IPS-15b (cell line): Measurements from ENCODE around the gene PLD5.
"Not testable (repeated sequence)": the region's sequence is repeated elsewhere in the genome, so short reads cannot be mapped to it uniquely, and the experiment has no call there.

Source experiments
- H3K27me3 ChIP-seq: one replicate; pipeline ENCODE4 v1.6.1; 2013; ENCODE audit warnings: low read length; ENCODE audit not compliant: control insufficient read depth, insufficient read depth
- H3K36me3 ChIP-seq: one replicate; pipeline ENCODE4 v1.6.1; 2013; ENCODE audit warnings: low read length; ENCODE audit not compliant: control insufficient read depth, insufficient read depth
- H3K4me1 ChIP-seq: one replicate; pipeline ENCODE4 v1.6.1; 2013; ENCODE audit warnings: mild to moderate bottlenecking, low read length; ENCODE audit not compliant: control insufficient read depth, insufficient read depth
- H3K4me3 ChIP-seq: one replicate; pipeline ENCODE4 v1.5.1; 2013; ENCODE audit warnings: low read depth, low read length
- H3K9ac ChIP-seq: one replicate; pipeline ENCODE4 v1.6.1; 2013; ENCODE audit warnings: low read depth, mild to moderate bottlenecking, low read length
- H3K9me3 ChIP-seq: one replicate; pipeline ENCODE4 v1.6.1; 2013; ENCODE audit warnings: mild to moderate bottlenecking, low read length; ENCODE audit not compliant: control insufficient read depth, insufficient read depth

PLD5 gene

DNA sequence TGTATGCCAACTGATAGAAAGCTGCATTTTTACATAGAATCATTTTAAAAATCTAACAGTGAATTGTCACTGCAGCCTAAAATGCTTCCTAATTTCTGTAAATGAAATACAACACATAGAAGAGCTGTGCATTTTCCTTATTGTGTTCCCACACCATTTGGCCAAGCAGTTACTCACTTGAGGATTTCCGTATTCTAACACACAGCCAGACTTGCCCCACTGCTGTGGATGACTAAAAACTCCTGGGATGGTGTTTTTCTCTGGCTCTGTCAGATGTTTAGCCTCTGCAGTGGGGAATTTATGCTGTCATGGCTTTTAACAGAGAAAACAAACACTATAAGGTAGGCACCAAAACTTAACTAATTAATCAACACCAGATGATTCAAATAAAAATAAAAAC is 209.6 kb downstream of the PLD5 start:
- H3K4me1 ChIP-seq, H3K9ac ChIP-seq, H3K4me3 ChIP-seq, H3K27me3 ChIP-seq, H3K9me3 ChIP-seq, H3K36me3 ChIP-seq: not testable (repeated sequence)

DNA sequence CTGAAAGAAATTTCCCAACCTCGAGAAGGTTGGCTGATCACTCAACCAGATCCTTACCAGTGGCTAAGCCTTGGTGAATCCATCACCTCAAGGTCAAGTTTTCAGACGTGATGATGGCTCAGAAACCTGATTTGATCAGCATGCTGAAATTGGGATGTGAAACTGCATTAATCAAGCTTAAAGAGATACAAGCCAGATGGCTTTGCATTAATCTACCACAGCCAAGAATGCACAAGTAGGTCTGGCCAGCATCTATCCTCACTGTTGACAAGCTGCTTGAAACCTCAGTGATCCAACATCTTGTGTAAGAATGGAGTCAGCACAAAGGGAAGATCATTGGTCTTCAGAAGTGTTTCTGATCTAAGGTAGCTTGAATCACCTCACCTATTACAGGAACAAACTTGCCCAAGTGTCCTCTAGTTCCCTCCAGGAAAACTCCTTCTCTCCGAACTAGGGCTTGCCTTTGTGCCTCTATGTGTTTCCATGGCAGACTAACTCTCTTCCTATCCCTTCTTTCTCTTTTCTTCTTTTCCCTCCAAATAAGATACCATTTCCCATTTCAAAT is 210.3 kb downstream of the PLD5 start:
- not testable (repeated sequence) for H3K27me3 ChIP-seq, H3K9me3 ChIP-seq, H3K4me1 ChIP-seq, H3K36me3 ChIP-seq, H3K4me3 ChIP-seq, H3K9ac ChIP-seq

DNA sequence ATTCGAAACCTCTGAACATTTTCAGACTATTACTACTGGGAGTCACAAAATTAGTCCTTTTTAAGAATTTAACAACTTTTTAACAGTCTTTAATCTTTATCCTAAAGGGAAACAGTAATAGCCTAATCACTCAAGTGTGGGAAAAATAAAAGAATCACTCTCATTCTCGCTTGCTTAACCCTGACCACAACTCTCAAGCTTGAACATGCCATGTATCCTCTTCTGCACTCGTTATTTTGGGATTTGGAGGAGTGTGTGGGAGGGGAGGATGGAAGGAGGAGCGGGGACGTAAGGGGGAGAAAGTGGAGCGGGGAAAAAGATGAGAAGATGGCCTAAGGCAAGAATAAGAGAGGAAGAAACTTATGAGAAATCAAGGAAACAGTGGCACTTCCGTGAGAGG is 215.8 kb downstream of the PLD5 start:
- H3K27me3 ChIP-seq, H3K9me3 ChIP-seq, H3K9ac ChIP-seq, H3K4me1 ChIP-seq, H3K36me3 ChIP-seq, H3K4me3 ChIP-seq: not testable (repeated sequence)

DNA sequence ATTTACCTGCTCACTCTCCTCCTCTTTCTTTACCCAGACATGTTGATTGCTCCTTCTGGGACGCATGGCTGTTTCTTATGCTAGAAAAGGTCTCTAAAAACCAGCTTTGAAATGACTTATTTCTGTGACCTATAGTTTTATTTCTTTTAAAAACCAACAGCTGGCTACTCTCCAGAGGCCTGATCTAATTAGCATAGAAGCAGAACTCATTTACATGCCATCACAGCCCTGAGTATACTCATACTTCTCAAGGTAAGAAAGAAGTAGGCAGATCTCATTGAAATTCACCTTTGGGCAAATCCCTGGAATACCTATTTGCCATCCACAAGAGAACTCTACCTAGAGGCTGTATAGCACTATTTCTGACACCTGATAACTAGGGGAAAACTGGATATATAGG is 230.7 kb downstream of the PLD5 start:
- not testable (repeated sequence) for H3K9me3 ChIP-seq, H3K27me3 ChIP-seq, H3K36me3 ChIP-seq, H3K4me3 ChIP-seq, H3K9ac ChIP-seq, H3K4me1 ChIP-seq

DNA sequence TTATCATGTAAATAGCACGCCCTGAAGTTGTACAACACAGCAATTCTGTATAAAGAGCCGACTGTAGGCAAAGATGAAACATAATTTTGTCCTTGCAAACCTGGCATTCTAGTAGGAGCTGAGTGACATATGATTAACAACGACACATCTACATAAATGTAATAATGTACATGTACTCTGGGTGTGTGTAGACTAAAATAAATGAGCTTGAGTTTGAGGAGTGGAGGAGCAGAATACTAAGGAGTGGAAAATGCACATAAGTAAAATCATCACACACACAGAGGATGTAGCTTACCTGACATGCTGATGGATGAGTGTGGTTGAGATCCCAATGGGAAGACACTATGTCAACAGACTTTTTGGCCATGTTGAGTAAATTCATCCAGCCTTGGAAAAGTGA is 236.4 kb downstream of the PLD5 start:
- not testable (repeated sequence) for H3K27me3 ChIP-seq, H3K36me3 ChIP-seq, H3K4me3 ChIP-seq, H3K9me3 ChIP-seq, H3K9ac ChIP-seq, H3K4me1 ChIP-seq

DNA sequence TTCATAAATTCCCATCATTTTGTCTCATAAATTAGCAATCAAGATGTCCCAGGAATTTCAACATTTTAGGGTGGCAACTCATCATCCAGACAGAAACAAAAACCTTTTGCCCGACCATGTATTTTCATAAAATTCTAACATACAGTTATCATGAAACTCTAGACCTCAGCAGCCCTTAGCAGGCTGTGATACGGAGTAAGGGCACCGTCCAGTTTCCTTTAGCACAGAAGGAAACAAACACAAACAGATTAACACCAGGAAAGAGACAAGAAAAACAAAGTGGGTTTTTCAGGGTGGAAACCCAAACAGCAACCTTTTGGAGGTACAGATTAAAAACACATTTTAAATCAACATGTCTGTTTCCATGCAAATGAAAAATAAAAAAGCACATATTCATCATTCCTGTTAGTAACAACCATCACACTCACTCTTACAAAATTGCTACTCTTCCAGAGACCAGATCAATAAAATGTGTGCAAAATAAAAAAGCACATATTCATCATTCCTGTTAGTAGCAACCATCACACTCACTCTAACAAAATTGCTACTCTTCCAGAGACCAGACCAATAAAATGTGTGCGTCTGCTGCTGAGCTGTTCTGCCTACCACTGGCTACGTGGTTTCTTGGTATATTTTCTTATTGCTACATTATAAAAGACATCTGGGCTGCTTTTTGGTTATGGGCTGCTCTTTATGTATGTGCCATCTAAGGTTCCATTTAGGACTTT is 241.6 kb downstream of the PLD5 start:
- H3K36me3 ChIP-seq, H3K9ac ChIP-seq, H3K27me3 ChIP-seq, H3K4me3 ChIP-seq, H3K4me1 ChIP-seq, H3K9me3 ChIP-seq: not testable (repeated sequence)

DNA sequence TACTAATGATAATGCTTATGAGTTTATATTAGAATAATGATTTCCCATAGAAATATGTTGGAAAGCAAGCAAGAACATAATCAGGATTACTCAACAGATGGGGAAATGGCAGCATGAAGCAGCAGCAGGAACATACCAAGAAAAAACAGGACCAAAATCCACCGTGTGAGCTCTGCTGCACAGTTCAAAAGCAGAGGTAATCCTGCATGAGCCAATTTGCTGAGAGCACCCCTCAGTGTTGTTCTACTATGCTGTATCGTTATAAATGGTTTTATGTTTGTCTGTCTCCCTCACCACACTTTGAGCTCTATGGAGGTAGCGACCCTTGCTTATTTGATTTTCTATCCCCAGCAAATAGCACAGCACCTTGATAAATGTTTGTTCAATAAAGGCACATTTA is 246.1 kb downstream of the PLD5 start:
- not testable (repeated sequence) for H3K27me3 ChIP-seq, H3K9me3 ChIP-seq, H3K4me3 ChIP-seq, H3K36me3 ChIP-seq, H3K4me1 ChIP-seq, H3K9ac ChIP-seq

DNA sequence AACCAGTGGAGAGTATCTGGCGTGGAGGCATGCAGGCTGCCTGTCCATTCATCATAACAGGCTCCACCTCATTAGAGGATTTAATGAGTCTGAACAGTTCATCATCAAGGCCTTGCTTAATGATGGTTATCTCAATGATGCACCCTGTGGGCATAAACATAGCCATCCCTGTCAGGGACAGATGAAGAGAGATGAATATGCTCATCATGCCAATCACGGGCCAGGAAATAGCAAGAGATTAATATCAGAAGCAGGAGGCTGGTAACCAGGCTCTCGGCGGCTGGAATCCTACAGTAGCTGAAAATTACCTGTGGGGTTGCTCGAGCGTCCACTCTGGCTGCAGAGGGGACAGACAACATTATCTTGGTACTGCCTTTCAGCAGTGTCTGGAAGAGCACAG is 247.7 kb downstream of the PLD5 start:
- H3K9me3 ChIP-seq, H3K4me3 ChIP-seq, H3K9ac ChIP-seq, H3K36me3 ChIP-seq, H3K4me1 ChIP-seq, H3K27me3 ChIP-seq: not testable (repeated sequence)

DNA sequence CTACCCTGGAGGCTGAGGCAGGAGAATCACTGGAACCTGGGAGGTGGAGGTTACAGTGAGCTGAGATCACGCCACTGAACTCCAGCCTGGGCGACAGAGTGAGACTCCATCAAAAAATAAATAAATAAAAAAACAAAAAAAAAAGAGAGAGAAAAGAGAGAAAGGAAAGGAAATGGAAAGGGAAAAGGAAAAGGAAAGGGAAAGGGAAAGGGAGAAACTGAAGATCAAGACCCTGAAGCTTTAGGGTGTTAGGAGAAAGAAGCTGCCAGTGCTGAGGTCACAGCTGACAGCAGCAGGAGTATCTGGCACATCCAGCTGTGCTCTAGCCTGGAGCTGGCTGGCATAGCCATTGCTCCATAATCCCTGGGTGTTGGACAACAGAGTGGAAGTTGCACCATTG is 257.5 kb downstream of the PLD5 start:
- not testable (repeated sequence) for H3K9ac ChIP-seq, H3K4me1 ChIP-seq, H3K27me3 ChIP-seq, H3K4me3 ChIP-seq, H3K9me3 ChIP-seq, H3K36me3 ChIP-seq

DNA sequence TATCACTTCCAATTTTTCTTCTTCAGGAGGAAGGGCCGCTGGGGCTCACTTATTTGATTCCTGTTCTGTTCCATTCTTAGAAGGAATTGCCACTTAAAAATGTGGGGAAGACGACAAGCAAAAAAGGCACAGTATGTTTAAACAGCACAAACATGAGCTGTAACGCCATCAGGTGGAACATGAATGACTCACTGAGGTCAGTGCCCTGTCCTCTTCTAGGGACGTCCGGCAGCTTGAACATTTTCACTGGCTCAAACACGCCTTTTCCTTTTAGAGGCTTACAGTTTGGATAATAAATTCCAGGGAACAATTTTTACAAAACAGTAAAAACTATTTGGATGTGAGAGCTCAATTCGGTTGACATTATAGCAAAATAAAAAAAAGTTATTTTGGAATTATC is 260.1 kb downstream of the PLD5 start:
- not testable (repeated sequence) for H3K27me3 ChIP-seq, H3K9ac ChIP-seq, H3K9me3 ChIP-seq, H3K36me3 ChIP-seq, H3K4me1 ChIP-seq, H3K4me3 ChIP-seq

DNA sequence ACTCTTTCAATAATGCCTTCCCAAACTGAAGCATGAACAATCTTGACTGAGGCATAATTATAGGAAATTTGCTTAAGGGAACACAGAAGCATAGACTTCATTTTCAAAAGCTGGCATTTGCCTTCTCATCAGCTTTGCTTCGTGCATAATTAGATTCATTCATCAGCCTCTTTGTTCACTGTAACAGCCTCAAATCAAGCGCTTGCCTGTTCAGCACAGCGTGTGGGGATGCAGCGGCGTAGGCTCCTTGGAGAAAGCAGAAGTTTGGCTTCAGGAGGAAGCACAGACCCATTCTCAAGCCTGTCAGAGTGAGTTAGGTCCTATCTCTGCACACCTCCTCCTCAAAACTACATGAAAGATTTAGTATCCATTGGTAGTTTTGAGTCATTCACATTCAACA is 279.2 kb downstream of the PLD5 start:
- Histone ChIP-seq H3K36me3 (no peaks in the 10 kb centered on the region), H3K9ac (no peak overlapping the region), H3K4me3 (no peak overlapping the region), H3K27me3 (no peaks in the 10 kb centered on the region), H3K9me3 (no peaks in the 10 kb centered on the region), H3K4me1 (peaks cover 9% of the 10 kb centered on the region)

DNA sequence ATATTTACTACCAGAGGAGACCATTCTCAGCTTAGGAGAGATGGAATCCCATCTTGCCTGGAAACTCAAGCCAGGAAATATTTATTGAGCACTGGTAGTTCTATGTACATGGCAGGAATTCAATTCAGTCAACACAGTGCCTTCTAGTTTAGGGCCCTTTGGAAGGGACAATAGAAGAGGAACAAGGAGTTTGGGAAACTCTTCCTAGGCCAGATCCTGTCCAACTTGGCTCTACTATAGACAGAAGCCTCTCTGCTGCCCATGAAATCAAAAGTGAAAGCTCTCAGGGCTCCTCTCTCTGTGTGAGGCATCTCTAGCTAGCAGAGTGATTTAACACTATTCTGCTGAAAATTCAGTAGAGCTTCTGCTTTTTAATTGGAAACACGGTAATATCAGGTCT is 281.0 kb downstream of the PLD5 start:
- H3K9me3 ChIP-seq = no peaks in the 10 kb centered on the region
- H3K9ac ChIP-seq = no peak overlapping the region
- no peaks in the 10 kb centered on the region for H3K36me3 ChIP-seq
- no peak overlapping the region for H3K4me3 ChIP-seq
- H3K4me1 ChIP-seq = peaks cover 9% of the 10 kb centered on the region
- H3K27me3 ChIP-seq = no peaks in the 10 kb centered on the region
